ENCODE measurements around the gene DDX42. TPM values are rescaled to one million over a fixed set of nuclear protein-coding genes. Genes with fewer than 3 reads are reported as not detected.

Gene DDX42
- total RNA-seq, 3 donors from 2014 or later, result 86.1 to 137 (median 89.9) TPM

DNA sequence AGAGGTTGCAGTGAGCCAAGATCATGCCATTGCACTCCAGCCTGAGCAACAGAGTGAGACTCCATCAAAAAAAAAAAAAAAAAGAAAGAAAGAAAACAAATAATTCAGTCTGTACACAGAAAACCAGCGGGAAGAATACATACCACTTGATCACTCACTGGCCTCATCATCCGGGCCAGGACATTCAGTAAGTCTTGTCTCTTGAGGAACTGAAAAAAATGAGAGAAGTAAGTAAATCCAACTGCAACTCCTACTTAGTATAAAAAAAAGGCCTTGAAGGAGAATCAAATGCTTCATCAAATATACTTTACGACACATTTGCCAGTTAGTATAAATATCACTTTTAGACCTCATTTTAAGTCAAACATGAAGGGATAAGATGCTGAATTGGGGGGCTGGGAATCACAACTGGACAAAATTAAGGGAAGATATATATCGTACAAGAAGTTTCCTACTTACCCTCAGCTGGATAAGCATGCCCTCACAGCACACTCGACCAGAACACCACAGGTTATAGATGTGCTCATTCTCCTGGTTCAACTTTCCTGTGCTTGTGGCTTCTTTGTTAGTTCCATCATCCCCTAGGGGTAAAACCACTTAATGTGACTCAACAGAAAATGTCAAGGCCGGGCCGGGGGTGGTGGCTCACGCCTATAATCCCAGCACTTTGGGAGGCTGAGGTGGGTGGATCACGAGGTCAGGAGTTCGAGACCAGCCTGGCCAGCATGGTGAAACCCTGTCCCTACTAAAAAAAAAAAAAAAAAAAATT, 13.0 kb upstream of the DDX42 start:
- Histone ChIP-seq H3K4me3 (no peak overlapping the region), H3K9me3 (no peaks in the 10 kb centered on the region), H3K36me3 (ENCODE audit: low read depth) (no peaks in the 10 kb centered on the region), H3K4me1 (ENCODE audit: low read depth) (peaks cover 9% of the 10 kb centered on the region)
- ATAC-seq (no peak), DNase-seq (no peak)
- intact Hi-C loops (cut with DNase I, micrococcal nuclease), result no loop called here
- no peak for TF ChIP-seq CTCF (IDR thresholded peaks at IDR 0.05)

- no peak overlapping the region for H3K4me3 ChIP-seq
- TF ChIP-seq CTCF (IDR thresholded peaks at IDR 0.05), result no peak
- intact Hi-C loops (cut with DNase I, micrococcal nuclease), result no loop called here
Observed at GRCh38 chr17:63762161-63763078, 11.6 kb upstream of the DDX42 start.

GRCh38 chr17:63764716-63765115, 9.3 kb upstream of the DDX42 start:
- no peak for DNase-seq
- Histone ChIP-seq H3K36me3 (ENCODE audit: low read depth) (no peaks in the 10 kb centered on the region), H3K4me3 (no peak overlapping the region), H3K4me1 (ENCODE audit: low read depth) (peaks cover 9% of the 10 kb centered on the region), H3K9me3 (no peaks in the 10 kb centered on the region)
- intact Hi-C loops (cut with DNase I, micrococcal nuclease), result no loop called here
- no peak for ATAC-seq
- TF ChIP-seq CTCF (IDR thresholded peaks at IDR 0.05), result no peak

More at GRCh38 chr17:63762161-63763078, 11.6 kb upstream of the DDX42 start:
- ATAC-seq (peak; percentile 88), DNase-seq (no peak)
- Histone ChIP-seq H3K9me3 (no peaks in the 10 kb centered on the region), H3K36me3 (ENCODE audit: low read depth) (no peaks in the 10 kb centered on the region), H3K4me1 (ENCODE audit: low read depth) (peaks cover 9% of the 10 kb centered on the region)

GRCh38 chr17:63766754-63767153, 7.2 kb upstream of the DDX42 start:
- Histone ChIP-seq H3K4me3 (no peak overlapping the region), H3K9me3 (no peaks in the 10 kb centered on the region), H3K4me1 (ENCODE audit: low read depth) (peaks cover 14% of the 10 kb centered on the region), H3K36me3 (ENCODE audit: low read depth) (no peaks in the 10 kb centered on the region)
- no peak for ATAC-seq
- intact Hi-C loops (cut with DNase I, micrococcal nuclease), result no loop called here
- no peak for TF ChIP-seq CTCF (IDR thresholded peaks at IDR 0.05)
- DNase-seq, result no peak

- Histone ChIP-seq H3K4me1 (ENCODE audit: low read depth) (peaks cover 13% of the 10 kb centered on the region), H3K9me3 (no peaks in the 10 kb centered on the region), H3K4me3 (no peak overlapping the region), H3K36me3 (ENCODE audit: low read depth) (peaks cover under 1% of the 10 kb centered on the region)
- ATAC-seq (no peak), DNase-seq (no peak)
- no peak for TF ChIP-seq CTCF (IDR thresholded peaks at IDR 0.05)
- intact Hi-C loops (cut with DNase I, micrococcal nuclease), result no loop called here
Observed at GRCh38 chr17:63768433-63768832, 5.5 kb upstream of the DDX42 start.
